ENCODE data around the gene PRELID2.

DNA sequence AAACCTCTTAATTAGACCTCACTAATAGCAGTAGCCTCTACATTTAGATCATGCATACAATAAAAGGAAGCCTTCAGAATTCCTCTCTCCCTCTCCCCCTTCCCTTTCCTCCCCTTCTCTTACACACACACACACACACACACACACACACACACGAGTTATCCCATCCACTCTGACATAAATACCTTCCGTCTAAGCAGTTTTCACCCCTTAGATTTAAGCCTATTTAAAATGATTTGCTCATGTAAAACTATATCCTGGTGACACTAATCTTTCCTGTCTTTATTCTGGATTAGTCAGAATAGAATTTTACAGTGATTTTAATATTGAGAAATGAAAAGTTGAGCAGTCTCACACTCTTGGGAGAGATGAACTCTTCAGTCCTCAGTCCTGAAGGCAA, 35.0 kb downstream of the PRELID2 start:
- no peak for TF ChIP-seq CTCF (IDR thresholded peaks at IDR 0.05 in 4 of 5, conservative IDR thresholded peaks at IDR 0.05 in 1 of 5)
- TF ChIP-seq POLR2A (IDR thresholded peaks at IDR 0.05), result no peak
